HEK293 (cell line): ENCODE results near the gene OLR1.

ENCODE experiments used
- CTCF ChIA-PET: fragments of 350-600 bp; formaldehyde crosslinking; extraction: SDS; loops from one replicate; lab custom pipeline; 2021; ENCODE audit warnings: antibody characterized with exemption; lab: Yijun Ruan, JAX
- POLR2A ChIA-PET: fragments of 300-600 bp; formaldehyde crosslinking; extraction: SDS; loops from one replicate; lab custom pipeline; 2020; ENCODE audit warnings: antibody characterized with exemption, inconsistent platforms; lab: Yijun Ruan, JAX
- H3K27ac ChIP-seq: fragments of 200-500 bp; sonication (Bioruptor generic); 2 replicates; pipeline ENCODE4 v1.5.1; 2014; ENCODE audit warnings: low read depth, low read length, control low read depth, inconsistent platforms; ENCODE audit errors: extremely low read depth
- H3K36me3 ChIP-seq, 2 experiments: fragments of 200-500 bp in 1 of 2; sonication (Bioruptor generic) in 1 of 2; 1 replicate in 1 of 2; 2 replicates in 1 of 2; pipeline ENCODE4 v1.5.1; 2014 to 2017; ENCODE audit warnings: inconsistent platforms in 2 of 2, low read length in 2 of 2; ENCODE audit not compliant: control insufficient read depth in 2 of 2, insufficient read depth in 1 of 2
- H3K4me1 ChIP-seq: fragments of 200-500 bp; sonication (Bioruptor generic); 2 replicates; pipeline ENCODE4 v1.5.1; 2014; ENCODE audit warnings: mild to moderate bottlenecking, low read length, inconsistent platforms; ENCODE audit not compliant: control insufficient read depth, insufficient read depth
- H3K4me3 ChIP-seq: 2 replicates; pipeline ENCODE4 v1.5.1; 2011; ENCODE audit warnings: low read depth, mild to moderate bottlenecking, control low read depth, low read length, moderate library complexity
- H3K9me3 ChIP-seq: fragments of 200-500 bp; sonication (Bioruptor generic); 2 replicates; pipeline ENCODE4 v1.5.1; 2014; ENCODE audit warnings: low read depth, low read length, inconsistent platforms; ENCODE audit not compliant: control insufficient read depth, insufficient read depth
- KLF1 ChIP-seq: fragments of 450-650 bp; formaldehyde crosslinking; IDR thresholded peaks from 2 replicates; pipeline ENCODE4 v1.5.1; 2016; ENCODE audit warnings: missing biosample characterization, missing genetic modification characterization
- KLF16 ChIP-seq: fragments of 450-650 bp; formaldehyde crosslinking; IDR thresholded peaks from 2 replicates; pipeline ENCODE4 v1.5.1; 2017; ENCODE audit warnings: missing biosample characterization, missing genetic modification characterization
- MEIS1 ChIP-seq: sonication (generic); formaldehyde crosslinking; IDR thresholded peaks from 2 replicates; pipeline ENCODE4 v1.8.1; 2022; ENCODE audit warnings: missing genetic modification reagents, mild to moderate bottlenecking, borderline replicate concordance
- SETDB1 ChIP-seq: IDR thresholded peaks from one replicate; pipeline ENCODE4 v1.6.1; 2017; ENCODE audit warnings: mild to moderate bottlenecking, low read length, moderate library complexity, mixed read lengths; ENCODE audit not compliant: insufficient read length
- TRIM28 ChIP-seq: IDR thresholded peaks from 2 replicates; pipeline ENCODE4 v1.6.1; 2011; ENCODE audit warnings: low read length, control low read depth, borderline replicate concordance
- ZNF112 ChIP-seq: fragments of 450-650 bp; formaldehyde crosslinking; IDR thresholded peaks from 2 replicates; pipeline ENCODE4 v1.5.0; 2017; ENCODE audit warnings: missing biosample characterization, missing genetic modification characterization
- ZNF132 ChIP-seq: fragments of 450-650 bp; formaldehyde crosslinking; IDR thresholded peaks from 2 replicates; pipeline ENCODE4 v1.5.1; 2017; ENCODE audit warnings: missing biosample characterization, missing genetic modification characterization, borderline replicate concordance
- ZNF138 ChIP-seq: fragments of 450-650 bp; formaldehyde crosslinking; IDR thresholded peaks from 2 replicates; pipeline ENCODE4 v1.5.1; 2016; ENCODE audit warnings: missing biosample characterization, missing genetic modification characterization, borderline replicate concordance
- ZNF140 ChIP-seq: fragments of 450-650 bp; formaldehyde crosslinking; IDR thresholded peaks from 2 replicates; pipeline ENCODE4 v1.5.1; 2016; ENCODE audit warnings: missing biosample characterization, missing genetic modification characterization
- ZNF274 ChIP-seq, 2 experiments: fragments of 200-500 bp in 1 of 2; fragments of 450-650 bp in 1 of 2; sonication (Bioruptor generic) in 1 of 2; formaldehyde crosslinking in 1 of 2; IDR thresholded peaks; 2 replicates each; pipeline versions ENCODE4 v1.5.1 to v1.6.1; 2014 to 2016; ENCODE audit warnings: borderline replicate concordance in 1 of 2, inconsistent platforms in 1 of 2, low read length in 1 of 2, missing biosample characterization in 1 of 2, missing genetic modification characterization in 1 of 2
- ZNF391 ChIP-seq: fragments of 450-650 bp; formaldehyde crosslinking; IDR thresholded peaks from 2 replicates; pipeline ENCODE4 v1.5.1; 2016; ENCODE audit warnings: low read depth, missing biosample characterization, missing genetic modification characterization, borderline replicate concordance
- ZNF404 ChIP-seq: fragments of 450-650 bp; formaldehyde crosslinking; IDR thresholded peaks from 2 replicates; pipeline ENCODE4 v1.5.1; 2017; ENCODE audit warnings: missing biosample characterization, missing genetic modification characterization
- ZNF530 ChIP-seq: fragments of 450-650 bp; formaldehyde crosslinking; IDR thresholded peaks from 2 replicates; pipeline ENCODE4 v1.5.1; 2016; ENCODE audit warnings: low read depth, missing biosample characterization, missing genetic modification characterization
- ZNF777 ChIP-seq: fragments of 450-650 bp; formaldehyde crosslinking; IDR thresholded peaks from 2 replicates; pipeline ENCODE4 v1.5.1; 2017; ENCODE audit warnings: missing biosample characterization, missing genetic modification characterization, borderline replicate concordance
- ZSCAN23 ChIP-seq: fragments of 450-650 bp; formaldehyde crosslinking; IDR thresholded peaks from 2 replicates; pipeline ENCODE4 v1.5.1; 2016; ENCODE audit warnings: missing biosample characterization, missing genetic modification characterization
- TF ChIP-seq, protein P1 (sequence below): fragments of 450-650 bp; IDR thresholded peaks from 2 replicates; pipeline ENCODE4 v1.5.1; 2018; ENCODE audit warnings: missing biosample characterization, mild to moderate bottlenecking, missing genetic modification characterization
- TF ChIP-seq, protein P2 (sequence below): fragments of 450-650 bp; formaldehyde crosslinking; IDR thresholded peaks from 2 replicates; pipeline ENCODE4 v1.5.1; 2017; ENCODE audit warnings: missing biosample characterization, missing genetic modification characterization
- TF ChIP-seq, protein P3 (sequence below): fragments of 450-650 bp; formaldehyde crosslinking; IDR thresholded peaks from 2 replicates; pipeline ENCODE4 v1.5.1; 2016; ENCODE audit warnings: missing biosample characterization, missing genetic modification characterization
- TF ChIP-seq, protein P4 (sequence below): fragments of 450-650 bp; formaldehyde crosslinking; IDR thresholded peaks from 2 replicates; pipeline ENCODE4 v1.5.1; 2016; ENCODE audit warnings: missing biosample characterization, missing genetic modification characterization, low read depth

The OLR1 gene

DNA sequence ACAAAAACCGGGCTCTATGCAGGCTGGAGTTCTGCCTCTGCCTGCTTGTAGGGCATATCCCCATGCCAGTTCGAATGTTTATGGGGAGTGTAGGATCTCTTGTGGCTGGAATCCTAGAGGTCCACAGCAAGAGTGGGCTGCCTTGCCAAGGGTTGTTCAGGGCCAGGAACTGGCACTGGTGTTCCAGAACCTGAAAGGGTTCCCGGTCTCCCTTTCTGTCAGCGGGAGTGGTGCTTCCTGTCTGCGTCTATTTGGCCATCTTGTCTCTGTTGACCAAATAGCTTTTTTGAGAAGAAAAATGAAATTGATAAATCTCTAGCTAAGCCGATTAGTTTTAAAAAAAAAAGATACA is 17.8 kb downstream of the OLR1 start:
- TF ChIP-seq ZNF132 (tag by site-specific recombination) (no peak), ZSCAN23 (tag by site-specific recombination) (no peak), KLF1 (tag by site-specific recombination) (no peak), ZNF140 (tag by site-specific recombination) (no peak), MEIS1 (no peak), ZNF274 (IDR thresholded peaks at IDR 0.05; ENCODE audit: low read length) (no peak), ZNF274 (tag by site-specific recombination; IDR thresholded peaks at IDR 0.05; ENCODE audit: borderline replicate concordance) (no peak), SETDB1 (no peak), KLF16 (tag by site-specific recombination) (no peak), ZNF404 (tag by site-specific recombination) (no peak), ZNF138 (tag by site-specific recombination) (no peak), ZNF777 (tag by site-specific recombination) (no peak), ZNF112 (tag by site-specific recombination) (no peak), ZNF391 (tag by site-specific recombination) (no peak), TRIM28 (no peak), ZNF530 (no peak)
- TF ChIP-seq, protein P1, sequence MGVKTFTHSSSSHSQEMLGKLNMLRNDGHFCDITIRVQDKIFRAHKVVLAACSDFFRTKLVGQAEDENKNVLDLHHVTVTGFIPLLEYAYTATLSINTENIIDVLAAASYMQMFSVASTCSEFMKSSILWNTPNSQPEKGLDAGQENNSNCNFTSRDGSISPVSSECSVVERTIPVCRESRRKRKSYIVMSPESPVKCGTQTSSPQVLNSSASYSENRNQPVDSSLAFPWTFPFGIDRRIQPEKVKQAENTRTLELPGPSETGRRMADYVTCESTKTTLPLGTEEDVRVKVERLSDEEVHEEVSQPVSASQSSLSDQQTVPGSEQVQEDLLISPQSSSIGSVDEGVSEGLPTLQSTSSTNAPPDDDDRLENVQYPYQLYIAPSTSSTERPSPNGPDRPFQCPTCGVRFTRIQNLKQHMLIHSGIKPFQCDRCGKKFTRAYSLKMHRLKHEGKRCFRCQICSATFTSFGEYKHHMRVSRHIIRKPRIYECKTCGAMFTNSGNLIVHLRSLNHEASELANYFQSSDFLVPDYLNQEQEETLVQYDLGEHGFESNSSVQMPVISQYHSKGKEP, result no peak
- TF ChIP-seq, protein P2, sequence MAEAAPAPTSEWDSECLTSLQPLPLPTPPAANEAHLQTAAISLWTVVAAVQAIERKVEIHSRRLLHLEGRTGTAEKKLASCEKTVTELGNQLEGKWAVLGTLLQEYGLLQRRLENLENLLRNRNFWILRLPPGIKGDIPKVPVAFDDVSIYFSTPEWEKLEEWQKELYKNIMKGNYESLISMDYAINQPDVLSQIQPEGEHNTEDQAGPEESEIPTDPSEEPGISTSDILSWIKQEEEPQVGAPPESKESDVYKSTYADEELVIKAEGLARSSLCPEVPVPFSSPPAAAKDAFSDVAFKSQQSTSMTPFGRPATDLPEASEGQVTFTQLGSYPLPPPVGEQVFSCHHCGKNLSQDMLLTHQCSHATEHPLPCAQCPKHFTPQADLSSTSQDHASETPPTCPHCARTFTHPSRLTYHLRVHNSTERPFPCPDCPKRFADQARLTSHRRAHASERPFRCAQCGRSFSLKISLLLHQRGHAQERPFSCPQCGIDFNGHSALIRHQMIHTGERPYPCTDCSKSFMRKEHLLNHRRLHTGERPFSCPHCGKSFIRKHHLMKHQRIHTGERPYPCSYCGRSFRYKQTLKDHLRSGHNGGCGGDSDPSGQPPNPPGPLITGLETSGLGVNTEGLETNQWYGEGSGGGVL (tag by site-specific recombination), result no peak
- TF ChIP-seq, protein P3, sequence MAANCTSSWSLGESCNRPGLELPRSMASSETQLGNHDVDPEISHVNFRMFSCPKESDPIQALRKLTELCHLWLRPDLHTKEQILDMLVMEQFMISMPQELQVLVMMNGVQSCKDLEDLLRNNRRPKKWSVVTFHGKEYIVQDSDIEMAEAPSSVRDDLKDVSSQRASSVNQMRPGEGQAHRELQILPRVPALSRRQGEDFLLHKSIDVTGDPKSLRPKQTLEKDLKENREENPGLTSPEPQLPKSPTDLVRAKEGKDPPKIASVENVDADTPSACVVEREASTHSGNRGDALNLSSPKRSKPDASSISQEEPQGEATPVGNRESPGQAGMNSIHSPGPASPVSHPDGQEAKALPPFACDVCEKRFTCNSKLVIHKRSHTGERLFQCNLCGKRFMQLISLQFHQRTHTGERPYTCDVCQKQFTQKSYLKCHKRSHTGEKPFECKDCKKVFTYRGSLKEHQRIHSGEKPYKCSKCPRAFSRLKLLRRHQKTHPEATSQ (tag by site-specific recombination), result no peak
- TF ChIP-seq, protein P4, sequence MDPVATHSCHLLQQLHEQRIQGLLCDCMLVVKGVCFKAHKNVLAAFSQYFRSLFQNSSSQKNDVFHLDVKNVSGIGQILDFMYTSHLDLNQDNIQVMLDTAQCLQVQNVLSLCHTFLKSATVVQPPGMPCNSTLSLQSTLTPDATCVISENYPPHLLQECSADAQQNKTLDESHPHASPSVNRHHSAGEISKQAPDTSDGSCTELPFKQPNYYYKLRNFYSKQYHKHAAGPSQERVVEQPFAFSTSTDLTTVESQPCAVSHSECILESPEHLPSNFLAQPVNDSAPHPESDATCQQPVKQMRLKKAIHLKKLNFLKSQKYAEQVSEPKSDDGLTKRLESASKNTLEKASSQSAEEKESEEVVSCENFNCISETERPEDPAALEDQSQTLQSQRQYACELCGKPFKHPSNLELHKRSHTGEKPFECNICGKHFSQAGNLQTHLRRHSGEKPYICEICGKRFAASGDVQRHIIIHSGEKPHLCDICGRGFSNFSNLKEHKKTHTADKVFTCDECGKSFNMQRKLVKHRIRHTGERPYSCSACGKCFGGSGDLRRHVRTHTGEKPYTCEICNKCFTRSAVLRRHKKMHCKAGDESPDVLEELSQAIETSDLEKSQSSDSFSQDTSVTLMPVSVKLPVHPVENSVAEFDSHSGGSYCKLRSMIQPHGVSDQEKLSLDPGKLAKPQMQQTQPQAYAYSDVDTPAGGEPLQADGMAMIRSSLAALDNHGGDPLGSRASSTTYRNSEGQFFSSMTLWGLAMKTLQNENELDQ, result no peak
- ChIA-PET CTCF (interaction anchor here (0.6 to 1.1 kb wide), 10 partner anchors 9 to 521 kb away, joined by 3 to 6 read pairs (median 3); no protein-coding TSS in a partner anchor), POLR2A (no interaction called here)
- Histone ChIP-seq H3K4me1 (no peaks in the 10 kb centered on the region), H3K9me3 (no peaks in the 10 kb centered on the region), H3K4me3 (no peak overlapping the region), H3K36me3 (no peaks in the 10 kb centered on the region), H3K27ac (no peak overlapping the region)
